Measurements from ENCODE around the gene PPP1R26.
"Not testable (repeated sequence)": the region's sequence is repeated elsewhere in the genome, so short reads cannot be mapped to it uniquely, and the experiment has no call there.

The PPP1R26 gene

GRCh38 chr9:135524130-135524861 is 44.7 kb downstream of the PPP1R26 start:
- DNase-seq: no peak

GRCh38 chr9:135525241-135526088 is 45.9 kb downstream of the PPP1R26 start:
- DNase-seq: no peak

- DNase-seq: no peak
Measured at GRCh38 chr9:135526089-135526729, 46.6 kb downstream of the PPP1R26 start.

GRCh38 chr9:135526730-135527571 is 47.4 kb downstream of the PPP1R26 start:
- DNase-seq: no peak

GRCh38 chr9:135528842-135529435 is 49.4 kb downstream of the PPP1R26 start:
- DNase-seq: not testable (repeated sequence)

GRCh38 chr9:135530146-135530545 is 50.6 kb downstream of the PPP1R26 start:
- no peak for DNase-seq

GRCh38 chr9:135531096-135531495 is 51.5 kb downstream of the PPP1R26 start:
- DNase-seq: no peak

GRCh38 chr9:135533113-135533512 is 53.5 kb downstream of the PPP1R26 start:
- DNase-seq: no peak

GRCh38 chr9:135533674-135534073 is 54.1 kb downstream of the PPP1R26 start:
- no peak for DNase-seq

- DNase-seq: not testable (repeated sequence)
Measured at GRCh38 chr9:135534192-135534711, 54.7 kb downstream of the PPP1R26 start.

GRCh38 chr9:135534826-135535225 is 55.2 kb downstream of the PPP1R26 start:
- not testable (repeated sequence) for DNase-seq

- DNase-seq: not testable (repeated sequence)
Measured at GRCh38 chr9:135535631-135536030, 56.0 kb downstream of the PPP1R26 start.

- DNase-seq: no peak
Measured at GRCh38 chr9:135536216-135536615, 56.6 kb downstream of the PPP1R26 start.

Data from NCI-H774 (cell line).